Trophoblast cell (in vitro differentiated cells and primary cell): ENCODE measurements around the gene PRPSAP2.

Experiments
- DNase-seq, 2 donors: peaks; one replicate each; pipeline ENCODE4 v3.0.0-alpha.2; 2016
- H2AFZ ChIP-seq: 2 replicates; pipeline ENCODE4 v1.6.1; 2013; ENCODE audit warnings: low read length, moderate library complexity, mild to moderate bottlenecking; ENCODE audit not compliant: insufficient read depth, poor library complexity
- H2AK5ac ChIP-seq: 2 replicates; pipeline ENCODE4 v1.6.1; 2013; ENCODE audit warnings: mild to moderate bottlenecking, low read length
- H2BK120ac ChIP-seq: 2 replicates; pipeline ENCODE4 v1.6.1; 2013; ENCODE audit warnings: low read length, mild to moderate bottlenecking, moderate library complexity; ENCODE audit not compliant: insufficient read depth, poor library complexity
- H2BK12ac ChIP-seq: 2 replicates; pipeline ENCODE4 v1.6.1; 2013; ENCODE audit warnings: mild to moderate bottlenecking, low read length, moderate library complexity
- H2BK5ac ChIP-seq: 2 replicates; pipeline ENCODE4 v1.6.1; 2013; ENCODE audit warnings: low read length, low read depth, moderate library complexity, mild to moderate bottlenecking; ENCODE audit not compliant: poor library complexity
- H3K14ac ChIP-seq: 2 replicates; pipeline ENCODE4 v1.6.1; 2013; ENCODE audit warnings: mild to moderate bottlenecking, low read length
- H3K18ac ChIP-seq: 2 replicates; pipeline ENCODE4 v1.6.1; 2013; ENCODE audit warnings: mild to moderate bottlenecking, low read length
- H3K23ac ChIP-seq: 2 replicates; pipeline ENCODE4 v1.6.1; 2013; ENCODE audit warnings: low read length
- H3K27ac ChIP-seq: 2 replicates; pipeline ENCODE4 v1.5.1; 2013; ENCODE audit warnings: low read depth, mild to moderate bottlenecking, inconsistent platforms, low read length, moderate library complexity
- H3K27me3 ChIP-seq: 2 replicates; pipeline ENCODE4 v1.6.1; 2013; ENCODE audit warnings: inconsistent platforms, mild to moderate bottlenecking, low read length, moderate library complexity; ENCODE audit not compliant: insufficient read depth
- H3K36me3 ChIP-seq, 2 experiments: 1 replicate in 1 of 2; 2 replicates in 1 of 2; pipeline ENCODE4 v1.6.1; 2013; ENCODE audit warnings: low read length in 2 of 2, mild to moderate bottlenecking in 2 of 2, moderate library complexity in 1 of 2; ENCODE audit not compliant: insufficient read depth in 2 of 2, control insufficient read depth in 1 of 2
- H3K4ac ChIP-seq: 2 replicates; pipeline ENCODE4 v1.6.1; 2013; ENCODE audit warnings: low read depth, mild to moderate bottlenecking, low read length, moderate library complexity
- H3K4me1 ChIP-seq, 2 experiments: 1 replicate in 1 of 2; 2 replicates in 1 of 2; pipeline ENCODE4 v1.6.1; 2013; ENCODE audit warnings: low read length in 2 of 2, mild to moderate bottlenecking in 2 of 2, moderate library complexity in 1 of 2; ENCODE audit not compliant: insufficient read depth in 2 of 2, control insufficient read depth in 1 of 2
- H3K4me2 ChIP-seq: 2 replicates; pipeline ENCODE4 v1.6.1; 2013; ENCODE audit warnings: inconsistent platforms, mild to moderate bottlenecking, low read length, moderate library complexity
- H3K4me3 ChIP-seq: 2 replicates; pipeline ENCODE4 v1.5.1; 2013; ENCODE audit warnings: mild to moderate bottlenecking, low read depth, low read length, inconsistent platforms
- H3K79me1 ChIP-seq: one replicate; pipeline ENCODE4 v1.6.1; 2013; ENCODE audit warnings: low read length
- H3K79me2 ChIP-seq: 2 replicates; pipeline ENCODE4 v1.6.1; 2013; ENCODE audit warnings: low read length, mild to moderate bottlenecking; ENCODE audit not compliant: control insufficient read depth, insufficient read depth, poor library complexity
- H3K9ac ChIP-seq: 2 replicates; pipeline ENCODE4 v1.6.1; 2013; ENCODE audit warnings: mild to moderate bottlenecking, low read length
- H3K9me3 ChIP-seq: 2 replicates; pipeline ENCODE4 v1.6.1; 2013; ENCODE audit warnings: low read depth, mild to moderate bottlenecking, control low read depth, inconsistent platforms, low read length; ENCODE audit not compliant: insufficient read depth
- H4K12ac ChIP-seq: 2 replicates; pipeline ENCODE4 v1.6.1; 2013; ENCODE audit warnings: low read depth, mild to moderate bottlenecking, low read length, moderate library complexity
- H4K8ac ChIP-seq: 2 replicates; pipeline ENCODE4 v1.6.1; 2013; ENCODE audit warnings: low read depth, mild to moderate bottlenecking, low read length, moderate library complexity
- H4K91ac ChIP-seq: one replicate; pipeline ENCODE4 v1.6.1; 2013; ENCODE audit warnings: low read depth, mild to moderate bottlenecking, low read length, moderate library complexity
- WGBS: extraction: QIAGEN DNeasy Blood & Tissue Kit; methylation state at CpG from one replicate; pipeline ENCODE4 v1.1.7; 2013; ENCODE audit warnings: missing lambda C conversion rate; ENCODE audit not compliant: insufficient read length, insufficient coverage; ENCODE audit errors: extremely low coverage; 5-methylcytosine and 5-hydroxymethylcytosine counted together

Gene PRPSAP2

GRCh38 chr17:18917506-18918032 lies 59.6 kb downstream of the PRPSAP2 start:
- Histone ChIP-seq H3K4me1 (no peaks in the 10 kb centered on the region), H3K23ac (no peak overlapping the region), H3K36me3 (peaks cover 20 to 22% of the 10 kb centered on the region in 2 experiments), H3K4me2 (no peak overlapping the region), H3K14ac (no peak overlapping the region), H2BK12ac (no peak overlapping the region), H2BK5ac (no peak overlapping the region), H3K79me1 (no peaks in the 10 kb centered on the region), H4K8ac (no peak overlapping the region), H3K79me2 (no peaks in the 10 kb centered on the region), H3K9ac (no peak overlapping the region), H2AFZ (no peak overlapping the region), H3K18ac (no peak overlapping the region), H3K27ac (no peak overlapping the region), H3K4ac (no peak overlapping the region), H4K91ac (no peak overlapping the region), H2BK120ac (no peak overlapping the region), H3K4me3 (no peak overlapping the region), H2AK5ac (no peak overlapping the region), H4K12ac (no peak overlapping the region), H3K27me3 (no peaks in the 10 kb centered on the region), H3K9me3 (no peaks in the 10 kb centered on the region)
- WGBS: no CpG with 5 or more reads among the region's 11 CpGs
- DNase-seq: no peak

- Histone ChIP-seq H4K91ac (no peak overlapping the region), H4K12ac (no peak overlapping the region), H3K9ac (no peak overlapping the region), H2BK12ac (no peak overlapping the region), H3K4ac (no peak overlapping the region), H3K36me3 (peaks cover 15% of the 10 kb centered on the region in 2 experiments), H2BK120ac (no peak overlapping the region), H3K79me2 (no peaks in the 10 kb centered on the region), H2BK5ac (no peak overlapping the region), H3K4me3 (no peak overlapping the region), H3K23ac (no peak overlapping the region), H3K27ac (no peak overlapping the region), H3K79me1 (no peaks in the 10 kb centered on the region), H3K18ac (no peak overlapping the region), H3K4me2 (no peak overlapping the region), H2AK5ac (no peak overlapping the region), H3K14ac (no peak overlapping the region), H4K8ac (no peak overlapping the region), H3K9me3 (no peaks in the 10 kb centered on the region), H3K27me3 (no peaks in the 10 kb centered on the region), H3K4me1 (no peaks in the 10 kb centered on the region), H2AFZ (no peak overlapping the region)
- no peak for DNase-seq
- WGBS: no CpG with 5 or more reads among the region's 6 CpGs
Observed at GRCh38 chr17:18919963-18920362, 62.0 kb downstream of the PRPSAP2 start.

DNA sequence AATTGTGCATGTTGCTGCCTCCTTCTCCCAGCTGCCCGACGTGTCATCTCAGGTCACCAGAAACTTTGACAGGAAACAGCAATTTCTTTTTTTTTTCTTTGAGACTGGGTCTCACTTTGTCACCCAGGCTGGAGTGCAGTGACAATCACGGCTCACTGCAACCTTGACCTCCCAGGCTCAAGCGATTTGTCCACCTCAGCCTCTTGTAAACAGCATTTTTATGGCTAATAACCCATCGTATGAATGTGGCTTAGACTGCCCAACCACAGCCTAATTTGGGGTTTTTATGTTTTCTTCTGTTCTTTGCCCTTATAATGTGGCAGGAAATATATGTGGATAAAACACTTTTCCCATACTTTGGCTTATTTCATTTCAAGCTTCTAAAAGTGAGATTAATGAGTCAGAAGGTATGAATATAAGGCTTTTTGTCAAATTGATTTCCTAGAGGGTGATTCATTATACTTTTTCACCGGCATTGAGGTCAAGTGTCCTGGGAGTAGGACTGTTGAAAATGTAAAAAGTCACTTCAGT lies 63.0 kb downstream of the PRPSAP2 start:
- no peak overlapping the region for H4K91ac ChIP-seq
- no peaks in the 10 kb centered on the region for H3K9me3 ChIP-seq
- no peak overlapping the region for H2AK5ac ChIP-seq
- H2BK12ac ChIP-seq: no peak overlapping the region
- H2BK120ac ChIP-seq: no peak overlapping the region
- no peak for DNase-seq
- H3K4me3 ChIP-seq: no peak overlapping the region
- H3K4me2 ChIP-seq: no peak overlapping the region
- no peak overlapping the region for H3K4ac ChIP-seq
- H3K18ac ChIP-seq: no peak overlapping the region
- peaks cover 14 to 17% of the 10 kb centered on the region in 2 experiments for H3K36me3 ChIP-seq
- H3K23ac ChIP-seq: no peak overlapping the region
- H3K14ac ChIP-seq: no peak overlapping the region
- H2BK5ac ChIP-seq: no peak overlapping the region
- H3K9ac ChIP-seq: no peak overlapping the region
- no peak overlapping the region for H4K8ac ChIP-seq
- no peaks in the 10 kb centered on the region for H3K79me1 ChIP-seq
- no peaks in the 10 kb centered on the region for H3K79me2 ChIP-seq
- H3K4me1 ChIP-seq: no peaks in the 10 kb centered on the region
- H3K27me3 ChIP-seq: no peaks in the 10 kb centered on the region
- WGBS: no CpG with 5 or more reads among the region's 6 CpGs
- H2AFZ ChIP-seq: no peak overlapping the region
- H3K27ac ChIP-seq: no peak overlapping the region
- H4K12ac ChIP-seq: no peak overlapping the region

GRCh38 chr17:18921485-18921884 lies 63.6 kb downstream of the PRPSAP2 start:
- Histone ChIP-seq H3K4me1 (no peaks in the 10 kb centered on the region), H3K9ac (no peak overlapping the region), H3K18ac (no peak overlapping the region), H3K4ac (no peak overlapping the region), H3K14ac (no peak overlapping the region), H4K91ac (no peak overlapping the region), H3K27ac (no peak overlapping the region), H4K12ac (no peak overlapping the region), H3K23ac (no peak overlapping the region), H3K36me3 (peaks cover 14% of the 10 kb centered on the region in 2 experiments), H3K4me3 (no peak overlapping the region), H2AFZ (no peak overlapping the region), H3K79me1 (no peaks in the 10 kb centered on the region), H3K9me3 (no peaks in the 10 kb centered on the region), H4K8ac (no peak overlapping the region), H2BK120ac (no peak overlapping the region), H3K27me3 (no peaks in the 10 kb centered on the region), H2BK5ac (no peak overlapping the region), H3K4me2 (no peak overlapping the region), H2AK5ac (no peak overlapping the region), H3K79me2 (no peaks in the 10 kb centered on the region), H2BK12ac (no peak overlapping the region)
- DNase-seq: no peak
- WGBS: no CpG with 5 or more reads among the region's 2 CpGs
